Liver (tissue), 9 donors: ENCODE data around the gene RUNDC1. TPM values are rescaled to one million over a fixed set of nuclear protein-coding genes. Genes with fewer than 3 reads are reported as not detected.

Experiments
- DNase-seq: peaks from one replicate; pipeline ENCODE4 v3.0.0-alpha.2; 2017; ENCODE audit warnings: low spot score
- H3K27ac ChIP-seq, 2 donors: one replicate each; pipeline ENCODE4 v1.7.0; 2013; ENCODE audit warnings: inconsistent platforms in 2 of 2, low read length in 2 of 2, control low read depth in 1 of 2, low read depth in 1 of 2, mild to moderate bottlenecking in 1 of 2
- H3K27me3 ChIP-seq, 4 donors: one replicate each; pipeline versions ENCODE4 v1.6.1 to v1.7.0; 2013; ENCODE audit warnings: low read length in 3 of 4, inconsistent platforms in 1 of 4, mild to moderate bottlenecking in 1 of 4, moderate library complexity in 1 of 4; ENCODE audit not compliant: control insufficient read depth in 4 of 4, insufficient read depth in 4 of 4
- H3K36me3 ChIP-seq, 4 donors: one replicate each; pipeline versions ENCODE4 v1.6.1 to v1.7.0; 2013; ENCODE audit warnings: low read length in 3 of 4, mild to moderate bottlenecking in 3 of 4, low read depth in 1 of 4, moderate library complexity in 1 of 4; ENCODE audit not compliant: control insufficient read depth in 4 of 4, insufficient read depth in 3 of 4
- H3K4me1 ChIP-seq, 4 donors: one replicate each; pipeline versions ENCODE4 v1.6.1 to v1.7.0; 2013; ENCODE audit warnings: low read length in 3 of 4, mild to moderate bottlenecking in 3 of 4, moderate library complexity in 1 of 4; ENCODE audit not compliant: control insufficient read depth in 4 of 4, insufficient read depth in 4 of 4
- H3K4me3 ChIP-seq, 3 donors: one replicate each; pipeline versions ENCODE4 v1.6.1 to v1.7.0; 2013; ENCODE audit warnings: low read length in 3 of 3, control low read depth in 1 of 3, low read depth in 1 of 3, mild to moderate bottlenecking in 1 of 3
- H3K9ac ChIP-seq, 2 donors: one replicate each; pipeline ENCODE4 v1.7.0; 2013; ENCODE audit warnings: low read length in 2 of 2, mild to moderate bottlenecking in 2 of 2, moderate library complexity in 2 of 2, control low read depth in 1 of 2, low read depth in 1 of 2
- H3K9me3 ChIP-seq, 4 donors: one replicate each; pipeline versions ENCODE4 v1.6.1 to v1.7.0; 2013; ENCODE audit warnings: low read length in 3 of 4; ENCODE audit not compliant: control insufficient read depth in 4 of 4
- CTCF ChIP-seq: fragments of 150-350 bp; IDR thresholded peaks from 2 replicates; pipeline ENCODE4 v1.5.1; 2017; ENCODE audit warnings: improper control_type of control experiment, low read depth, low read length; ENCODE audit not compliant: missing input control
- EGR1 ChIP-seq, 2 donors: IDR thresholded peaks; 2 replicates each; pipeline ENCODE4 v1.6.1; 2016 to 2018; ENCODE audit warnings: antibody characterized with exemption in 2 of 2, low read depth in 2 of 2
- FOXA1 ChIP-seq: IDR thresholded peaks from 2 replicates; pipeline ENCODE4 v1.6.1; 2016; ENCODE audit warnings: antibody characterized with exemption
- FOXA2 ChIP-seq: IDR thresholded peaks from 2 replicates; pipeline ENCODE4 v1.6.1; 2016; ENCODE audit warnings: antibody characterized with exemption
- GABPA ChIP-seq, 2 donors: IDR thresholded peaks in 1 of 2; conservative IDR thresholded peaks in 1 of 2; 2 replicates each; pipeline ENCODE4 v1.6.1; 2016; ENCODE audit warnings: antibody characterized with exemption in 2 of 2, mild to moderate bottlenecking in 1 of 2, moderate library complexity in 1 of 2
- HNF4A ChIP-seq, 2 donors: conservative IDR thresholded peaks; 2 replicates each; pipeline ENCODE4 v1.6.1; 2016; ENCODE audit warnings: antibody characterized with exemption in 2 of 2, mild to moderate bottlenecking in 2 of 2
- HNF4G ChIP-seq: IDR thresholded peaks from 2 replicates; pipeline ENCODE4 v1.6.1; 2016; ENCODE audit warnings: antibody characterized with exemption
- JUND ChIP-seq, 2 donors: IDR thresholded peaks; 2 replicates each; pipeline ENCODE4 v1.6.1; 2016; ENCODE audit warnings: antibody characterized with exemption in 2 of 2
- MAX ChIP-seq: IDR thresholded peaks from 2 replicates; pipeline ENCODE4 v1.6.1; 2016; ENCODE audit warnings: antibody characterized with exemption
- RAD21 ChIP-seq, 2 donors: IDR thresholded peaks; 2 replicates each; pipeline ENCODE4 v1.6.1; 2016; ENCODE audit warnings: antibody characterized with exemption in 2 of 2, mild to moderate bottlenecking in 2 of 2
- REST ChIP-seq: IDR thresholded peaks from 2 replicates; pipeline ENCODE4 v1.6.1; 2016; ENCODE audit warnings: antibody characterized with exemption, mild to moderate bottlenecking
- TAF1 ChIP-seq: conservative IDR thresholded peaks from 2 replicates; pipeline ENCODE4 v1.6.1; 2016; ENCODE audit warnings: antibody characterized with exemption, mild to moderate bottlenecking
- YY1 ChIP-seq: IDR thresholded peaks from 2 replicates; pipeline ENCODE4 v1.6.1; 2016; ENCODE audit warnings: antibody characterized with exemption, mild to moderate bottlenecking
- ZBTB33 ChIP-seq: IDR thresholded peaks from 2 replicates; pipeline ENCODE4 v1.6.1; 2016; ENCODE audit warnings: antibody characterized with exemption
- WGBS: extraction: QIAGEN DNeasy Blood & Tissue Kit; methylation state at CpG from one replicate; pipeline ENCODE4 v1.1.7; 2013; 5-methylcytosine and 5-hydroxymethylcytosine counted together
- polyA plus RNA-seq, 2 donors: library from polyadenylated mRNA; stranded (reverse) in 1 of 2; unstranded in 1 of 2; fragments of 200-250 nt in 1 of 2; fragments of >200 nt in 1 of 2; fragmentation: Nextera tagmentation in 1 of 2; extraction: Ambion mirVana in 1 of 2; gene quantifications; one replicate each; pipeline versions ENCODE4 v1.2.1 to v1.2.3, GENCODE V29; 2013 to 2015
- total RNA-seq, 2 donors: library from RNA; depleted of rRNA; stranded (reverse); fragments of >200 nt; gene quantifications; one replicate each; pipeline ENCODE4 v1.2.3, GENCODE V29; 2014
- donor health status: healthy.
- donor health status: healthy.
- donor health status: healthy.
- donor health status: healthy.
- donor health status: healthy.

Gene RUNDC1
- total and polyA plus RNA-seq, 4 donors = 2.9 to 8.1 (median 4.4) TPM

GRCh38 chr17:43016216-43016615 is 35.9 kb downstream of the RUNDC1 start:
- Histone ChIP-seq H3K36me3 (peaks cover 0 to 28% (median 10%) of the 10 kb centered on the region in 4 donors), H3K9ac (no peak overlapping the region), H3K4me1 (peaks cover 3 to 19% (median 12%) of the 10 kb centered on the region in 4 donors), H3K9me3 (no peaks in the 10 kb centered on the region), H3K4me3 (no peak overlapping the region), H3K27ac (peak overlapping the region in 1 of 2 donors; percentile 29), H3K27me3 (no peaks in the 10 kb centered on the region)
- WGBS = 96% methylated on average over 7 of the region's 7 CpGs
- no peak for TF ChIP-seq HNF4A (conservative IDR thresholded peaks at IDR 0.05)
- no peak for TF ChIP-seq RAD21 (IDR thresholded peaks at IDR 0.05)
- TF ChIP-seq YY1 = no peak
- no peak for TF ChIP-seq REST
- TF ChIP-seq FOXA2 = no peak
- TF ChIP-seq TAF1 = no peak
- TF ChIP-seq EGR1 (IDR thresholded peaks at IDR 0.05; ENCODE audit: low read depth in 2 of 2) = no peak
- DNase-seq = no peak

GRCh38 chr17:43018008-43018853 is 37.9 kb downstream of the RUNDC1 start:
- H3K9me3 ChIP-seq = no peaks in the 10 kb centered on the region
- no peak overlapping the region for H3K9ac ChIP-seq
- WGBS = 82% methylated on average over 19 of the region's 19 CpGs
- DNase-seq = no peak
- TF ChIP-seq EGR1 (IDR thresholded peaks at IDR 0.05; ENCODE audit: low read depth in 2 of 2) (no peak), HNF4A (conservative IDR thresholded peaks at IDR 0.05) (no peak), GABPA (IDR thresholded peaks at IDR 0.05 in 1 of 2, conservative IDR thresholded peaks at IDR 0.05 in 1 of 2) (no peak), FOXA1 (no peak), YY1 (no peak), ZBTB33 (no peak), CTCF (no peak), TAF1 (no peak), FOXA2 (no peak), JUND (IDR thresholded peaks at IDR 0.05) (no peak), MAX (no peak), HNF4G (no peak)
- H3K27ac ChIP-seq = no peak overlapping the region
- H3K4me1 ChIP-seq = peaks cover 6 to 27% (median 15%) of the 10 kb centered on the region in 4 donors
- H3K36me3 ChIP-seq = peaks cover 0 to 21% (median 6%) of the 10 kb centered on the region in 4 donors
- no peak overlapping the region for H3K4me3 ChIP-seq
- no peaks in the 10 kb centered on the region for H3K27me3 ChIP-seq
